Gastrocnemius medialis (tissue), 4 donors: ENCODE measurements around the gene LSAMP. TPM values are rescaled to one million over a fixed set of nuclear protein-coding genes. Genes with fewer than 3 reads are reported as not detected.

Experiments
- ATAC-seq, 2 donors: fragments of 150-250 bp; one replicate each; pipeline ENCODE4 v1.9.1; 2016
- DNase-seq, 2 donors: peaks; one replicate each; pipeline ENCODE4 v3.0.0-alpha.2; 2019
- H3K27ac ChIP-seq, 4 donors: fragments of 200-600 bp; sonication (generic); 1 replicate in 1 of 4; 2 replicates in 3 of 4; pipeline ENCODE4 v1.5.1; 2016 to 2018; ENCODE audit warnings: mild to moderate bottlenecking in 2 of 4, moderate library complexity in 1 of 4
- H3K27me3 ChIP-seq, 3 donors: fragments of 200-600 bp; sonication (generic) in 2 of 3; 1 replicate in 1 of 3; 2 replicates in 2 of 3; pipeline versions ENCODE4 v1.5.1 to v1.6.0; 2016 to 2019; ENCODE audit warnings: mild to moderate bottlenecking in 1 of 3, moderate library complexity in 1 of 3
- H3K36me3 ChIP-seq, 2 donors: fragments of 200-600 bp; sonication (generic) in 1 of 2; one replicate each; pipeline ENCODE4 v1.5.1; 2017 to 2018
- H3K4me1 ChIP-seq, 2 donors: fragments of 200-600 bp; sonication (generic) in 1 of 2; one replicate each; pipeline ENCODE4 v1.5.1; 2016 to 2017; ENCODE audit warnings: mild to moderate bottlenecking in 2 of 2
- H3K4me3 ChIP-seq, 4 donors: fragments of 200-600 bp; sonication (generic) in 3 of 4; 1 replicate in 1 of 4; 2 replicates in 3 of 4; pipeline ENCODE4 v1.5.1; 2016 to 2019; ENCODE audit warnings: mild to moderate bottlenecking in 2 of 4
- H3K9me3 ChIP-seq, 3 donors: fragments of 200-600 bp; sonication (generic) in 2 of 3; 1 replicate in 1 of 3; 2 replicates in 2 of 3; pipeline ENCODE4 v1.5.1; 2016 to 2019
- CTCF ChIP-seq, 5 experiments: fragments of 450-650 bp in 3 of 5; fragments of 200-600 bp in 2 of 5; sonication (generic) in 2 of 5; IDR thresholded peaks in 4 of 5; conservative IDR thresholded peaks in 1 of 5; 1 replicate in 4 of 5; 2 replicates in 1 of 5; pipeline ENCODE4 v1.5.1; 2016 to 2019; ENCODE audit warnings: antibody characterized with exemption in 5 of 5, mild to moderate bottlenecking in 3 of 5, moderate library complexity in 3 of 5
- POLR2A ChIP-seq, 2 donors: fragments of 450-650 bp; IDR thresholded peaks; one replicate each; pipeline ENCODE4 v1.6.1; 2017; ENCODE audit warnings: antibody characterized with exemption in 2 of 2, mild to moderate bottlenecking in 2 of 2, moderate library complexity in 2 of 2
- in situ Hi-C, 4 donors: fragments of 200-750 bp; cut with MboI; loops; one replicate each; pipeline versions ENCODE4 v1.15.0 to v1.8.0; 2017; ENCODE audit warnings: low sequenced_read_pairs in 4 of 4
- intact Hi-C: fragments of 100-400 bp; cut with DNase I; formaldehyde crosslinking; loops from one replicate; pipeline ENCODE4 v1.15.1; 2023; ENCODE audit warnings: low total_unique reads
- total RNA-seq, 4 donors: library from RNA; depleted of rRNA; stranded (reverse); fragments of >200 nt; gene quantifications; one replicate each; pipeline versions ENCODE4 v1.1.0 to v1.2.3, GENCODE V29; 2016

LSAMP gene
- total RNA-seq, 4 donors from 2014 or later: 0.07 to 0.10 TPM; not detected in 2

DNA sequence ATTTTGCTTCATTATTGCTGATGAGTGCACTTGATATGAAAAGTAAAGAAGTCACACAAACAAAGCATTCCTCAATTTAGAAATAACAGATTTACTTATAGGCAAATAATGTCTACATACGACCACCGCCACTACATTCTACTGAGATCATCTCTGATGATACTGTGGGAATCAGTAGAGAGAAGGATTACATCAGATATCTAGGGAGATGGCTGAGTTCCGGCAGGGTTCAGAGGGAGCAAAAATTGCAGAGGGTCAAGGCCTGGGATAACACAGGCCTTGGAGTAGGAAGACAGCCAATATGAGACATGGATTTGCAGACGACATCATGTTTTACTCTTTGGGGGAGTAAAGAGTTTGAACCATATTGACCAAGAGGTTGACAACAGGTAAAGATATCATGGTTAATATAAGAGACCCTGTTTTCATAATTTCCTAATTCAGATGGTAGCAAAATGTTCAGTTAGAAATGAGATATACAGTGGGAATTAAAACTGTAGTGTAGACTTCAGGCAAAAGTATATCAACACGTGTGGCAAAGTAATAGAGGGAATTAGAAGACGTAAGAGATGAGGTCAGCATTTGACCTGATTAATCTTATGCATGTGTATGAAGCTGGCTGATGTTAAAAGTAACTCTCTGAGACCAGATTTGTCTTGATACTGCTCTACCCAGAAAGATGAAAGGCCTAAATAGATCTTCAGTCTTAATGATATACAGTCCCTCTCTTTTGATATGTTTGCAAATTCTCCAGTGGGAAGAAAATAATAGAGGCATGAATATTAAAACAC, 15.6 kb downstream of the LSAMP start:
- in situ Hi-C loops: no loop called here
- Histone ChIP-seq H3K9me3 (no peaks in the 10 kb centered on the region), H3K4me3 (no peak overlapping the region), H3K27me3 (no peaks in the 10 kb centered on the region), H3K36me3 (no peaks in the 10 kb centered on the region), H3K4me1 (no peaks in the 10 kb centered on the region), H3K27ac (no peak overlapping the region)
- intact Hi-C loops: no loop called here
- no peak for ATAC-seq
- TF ChIP-seq CTCF (IDR thresholded peaks at IDR 0.05 in 4 of 5, conservative IDR thresholded peaks at IDR 0.05 in 1 of 5) (no peak), POLR2A (IDR thresholded peaks at IDR 0.05) (no peak)
- no peak for DNase-seq

DNA sequence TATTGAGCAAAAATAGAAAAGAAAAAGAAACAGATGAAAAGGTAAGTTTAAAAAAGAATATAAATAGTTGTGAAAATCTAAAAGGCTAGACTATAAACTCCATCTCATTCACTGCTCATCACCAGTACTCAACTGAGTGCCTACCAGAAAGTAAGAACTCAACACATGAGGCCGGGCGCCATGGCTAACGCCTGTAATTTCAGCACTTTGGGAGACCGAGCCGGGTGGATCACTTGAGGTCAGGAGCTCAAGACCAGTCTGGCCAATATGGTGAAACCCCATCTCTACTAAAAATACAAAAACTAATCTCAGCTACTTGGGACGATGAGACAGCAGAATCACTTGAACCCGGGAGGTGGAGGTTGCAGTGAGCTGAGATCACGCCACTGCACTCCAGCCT, 19.3 kb downstream of the LSAMP start:
- Histone ChIP-seq H3K9me3 (no peaks in the 10 kb centered on the region), H3K36me3 (no peaks in the 10 kb centered on the region), H3K4me3 (no peak overlapping the region), H3K27ac (no peak overlapping the region), H3K4me1 (no peaks in the 10 kb centered on the region), H3K27me3 (no peaks in the 10 kb centered on the region)
- TF ChIP-seq POLR2A (IDR thresholded peaks at IDR 0.05): no peak
- no peak for TF ChIP-seq CTCF (IDR thresholded peaks at IDR 0.05 in 4 of 5, conservative IDR thresholded peaks at IDR 0.05 in 1 of 5)
- in situ Hi-C loops: no loop called here
- DNase-seq: no peak
- ATAC-seq: no peak
- intact Hi-C loops: no loop called here

DNA sequence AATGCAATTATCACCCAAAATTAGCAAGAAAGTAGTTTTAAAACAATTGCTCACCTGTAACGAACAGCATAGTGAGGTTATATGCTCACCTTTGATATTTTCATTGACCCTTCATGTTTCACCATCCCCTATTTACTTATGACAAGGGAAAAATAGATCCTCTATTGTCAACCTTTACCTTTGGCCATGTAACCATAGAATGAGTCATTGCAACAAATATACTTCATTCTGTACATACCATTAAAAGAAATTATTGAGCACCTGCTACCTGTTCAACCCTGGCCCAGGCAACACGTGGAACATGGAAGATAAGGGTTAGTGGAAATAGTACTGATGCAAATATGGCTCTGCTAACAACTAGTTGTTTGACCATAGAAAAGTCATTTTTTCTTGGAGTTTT, 20.2 kb downstream of the LSAMP start:
- DNase-seq (no peak), ATAC-seq (no peak)
- H3K4me1 ChIP-seq: no peaks in the 10 kb centered on the region
- intact Hi-C loops (no loop called here), in situ Hi-C loops (no loop called here)
- H3K9me3 ChIP-seq: no peaks in the 10 kb centered on the region
- no peak overlapping the region for H3K4me3 ChIP-seq
- no peaks in the 10 kb centered on the region for H3K27me3 ChIP-seq
- H3K36me3 ChIP-seq: no peaks in the 10 kb centered on the region
- H3K27ac ChIP-seq: no peak overlapping the region
- TF ChIP-seq POLR2A (IDR thresholded peaks at IDR 0.05) (no peak), CTCF (IDR thresholded peaks at IDR 0.05 in 4 of 5, conservative IDR thresholded peaks at IDR 0.05 in 1 of 5) (no peak)

DNA sequence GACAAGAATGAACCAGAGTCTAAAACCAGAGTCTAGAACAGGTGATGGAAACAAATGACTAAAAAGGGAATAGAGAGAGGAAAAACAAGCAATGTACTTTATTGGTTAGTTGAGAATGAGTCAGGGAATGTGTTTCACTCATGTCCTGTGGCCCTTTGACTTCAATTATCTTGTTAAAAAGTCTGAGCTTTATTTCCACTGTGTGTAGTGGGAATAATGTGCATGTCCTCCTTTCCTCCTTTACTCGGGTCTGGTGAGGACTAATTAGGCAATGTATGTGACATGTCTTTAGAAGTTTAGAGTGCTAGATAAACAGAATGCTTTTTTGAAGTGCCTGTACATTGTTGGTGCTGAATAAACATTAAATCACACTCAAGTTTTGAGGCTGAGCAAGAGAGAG, 21.3 kb downstream of the LSAMP start:
- Histone ChIP-seq H3K4me3 (no peak overlapping the region), H3K27ac (no peak overlapping the region), H3K4me1 (no peaks in the 10 kb centered on the region), H3K9me3 (no peaks in the 10 kb centered on the region), H3K27me3 (no peaks in the 10 kb centered on the region), H3K36me3 (no peaks in the 10 kb centered on the region)
- ATAC-seq: no peak
- no peak for DNase-seq
- in situ Hi-C loops: no loop called here
- TF ChIP-seq POLR2A (IDR thresholded peaks at IDR 0.05): no peak
- intact Hi-C loops: no loop called here

GRCh38 chr3:116423374-116423773, 21.9 kb downstream of the LSAMP start:
- ATAC-seq: no peak

More at GRCh38 chr3:116423374-116423773, 21.9 kb downstream of the LSAMP start:
- no peaks in the 10 kb centered on the region for H3K27me3 ChIP-seq
- intact Hi-C loops (no loop called here), in situ Hi-C loops (no loop called here)
- H3K9me3 ChIP-seq: no peaks in the 10 kb centered on the region
- H3K36me3 ChIP-seq: no peaks in the 10 kb centered on the region
- no peak overlapping the region for H3K27ac ChIP-seq
- no peaks in the 10 kb centered on the region for H3K4me1 ChIP-seq
- no peak for DNase-seq
- TF ChIP-seq POLR2A (IDR thresholded peaks at IDR 0.05) (no peak), CTCF (IDR thresholded peaks at IDR 0.05 in 4 of 5, conservative IDR thresholded peaks at IDR 0.05 in 1 of 5) (no peak)
- H3K4me3 ChIP-seq: no peak overlapping the region
